Dedifferentiated amniotic fluid mesenchymal stem cell (primary cell): ENCODE measurements around the gene LDHA.
A peak's percentile ranks its signal among the peaks of the same experiment; 100 is the strongest.

Source experiments
- DNase-seq: peaks from one replicate; pipeline ENCODE4 v3.0.0-alpha.2; 2016; ENCODE audit errors: extremely low spot score

The LDHA gene

GRCh38 chr11:18394275-18394927 is at the start of gene LDHA:
Gene LDHA, plus strand, starts transcription at chr11:18394563. Its CDS starts 2,280 bp downstream, at chr11:18396843.
- peak; percentile 94 for DNase-seq

- peak; percentile 85 for DNase-seq
Measured at GRCh38 chr11:18347471-18348125, 46.8 kb upstream of the LDHA start.

DNA sequence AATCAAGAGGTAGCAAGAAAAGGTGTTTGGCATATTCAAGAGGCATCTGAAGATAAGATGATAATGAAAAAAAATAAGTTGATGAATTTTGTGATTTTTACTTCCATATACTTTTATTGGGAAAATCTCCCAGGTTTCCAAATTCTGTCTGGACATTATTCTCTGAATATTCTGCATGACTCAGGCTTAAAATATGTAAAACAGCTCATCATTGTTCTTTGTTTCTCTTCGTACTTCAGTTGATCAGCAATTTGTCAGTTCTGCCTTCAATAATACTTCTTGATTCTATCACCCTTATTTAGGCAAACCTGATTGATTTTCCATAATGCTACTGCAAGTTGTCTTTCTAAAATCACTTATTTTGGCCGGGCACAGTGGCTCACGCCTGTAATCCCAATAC is 41.8 kb upstream of the LDHA start:
- peak; percentile 18 for DNase-seq

DNA sequence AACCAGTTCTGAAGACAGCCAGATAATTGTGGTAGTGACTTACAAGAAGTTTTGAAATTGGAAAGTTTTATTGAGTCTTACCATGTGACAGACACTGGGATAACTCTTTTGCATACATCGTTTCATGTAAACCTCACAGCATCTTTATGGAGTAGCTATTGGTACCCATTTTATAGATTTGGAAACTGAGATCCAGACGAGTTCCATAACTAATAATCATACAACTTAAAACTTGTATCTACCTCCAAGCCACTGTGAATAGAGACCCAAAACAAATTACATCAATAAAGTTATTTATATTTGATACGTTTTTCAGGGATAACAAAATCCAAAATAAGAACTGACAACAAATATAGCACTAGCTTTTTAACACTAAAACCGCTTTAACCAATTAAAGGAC is 35.7 kb upstream of the LDHA start:
- DNase-seq = no peak

- no peak for DNase-seq
Measured at GRCh38 chr11:18361154-18361553, 33.2 kb upstream of the LDHA start.

- DNase-seq = no peak
Measured at GRCh38 chr11:18364495-18365073, 29.8 kb upstream of the LDHA start.

GRCh38 chr11:18365741-18366140 is 28.6 kb upstream of the LDHA start:
- no peak for DNase-seq

DNA sequence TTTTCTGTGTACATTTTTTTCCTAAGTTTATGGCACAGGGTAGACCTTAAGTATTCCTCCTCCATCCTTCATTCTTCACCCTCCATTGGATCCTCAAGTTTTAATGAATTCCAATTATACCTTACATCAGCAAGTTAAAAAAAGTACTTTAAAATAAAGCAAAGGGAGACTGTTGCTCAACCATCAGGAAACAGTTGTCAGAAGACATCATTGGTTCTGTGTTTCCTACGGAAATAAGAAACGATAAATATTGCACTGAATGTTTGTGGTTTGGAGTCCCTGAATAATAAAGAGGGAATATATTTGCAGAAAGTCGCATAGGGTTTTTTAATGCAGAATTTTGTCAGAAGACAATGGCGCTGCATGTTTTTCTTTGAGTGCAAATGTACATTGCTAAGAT is 28.1 kb upstream of the LDHA start:
- no peak for DNase-seq

DNA sequence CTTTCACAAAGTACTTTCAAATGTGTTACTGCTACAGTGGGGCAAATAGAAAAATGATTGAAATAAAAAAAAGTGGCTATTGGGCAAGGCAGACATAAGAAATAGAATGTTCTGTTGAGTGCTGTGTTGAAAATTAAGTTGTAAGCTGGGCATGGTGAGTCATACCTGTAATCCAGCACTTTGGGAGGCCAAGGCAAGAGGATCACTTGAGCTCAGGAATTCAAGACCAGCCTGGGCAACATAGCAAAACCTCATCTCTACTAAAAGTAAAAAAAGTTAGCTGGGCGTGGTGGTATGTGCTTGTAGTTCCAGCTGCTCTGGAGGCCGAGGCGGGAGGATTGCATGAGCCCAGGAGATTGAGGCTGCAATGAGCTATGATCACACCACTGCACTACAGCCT is 26.9 kb upstream of the LDHA start:
- no peak for DNase-seq

DNA sequence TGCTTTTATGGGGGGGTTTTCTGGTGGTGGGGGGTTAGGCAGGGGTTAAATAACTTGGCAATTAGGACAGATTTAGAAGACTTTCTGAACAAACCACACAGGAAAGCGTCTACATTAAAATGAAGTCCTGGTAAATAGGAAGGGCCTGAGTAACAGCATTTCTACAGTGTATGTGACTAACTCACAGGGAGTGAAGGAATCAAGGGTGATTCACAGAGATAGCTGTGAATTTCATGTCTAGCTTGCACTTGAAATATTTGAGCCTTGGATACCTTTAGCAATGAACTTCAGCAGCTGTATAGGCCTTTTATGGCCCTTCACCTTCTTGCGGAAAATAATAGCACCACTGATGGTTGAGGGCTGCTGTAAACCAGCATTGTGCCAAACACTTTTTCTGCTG is 26.1 kb upstream of the LDHA start:
- no peak for DNase-seq

- DNase-seq = no peak
Measured at GRCh38 chr11:18369398-18369797, 25.0 kb upstream of the LDHA start.

GRCh38 chr11:18371279-18371678 is 23.1 kb upstream of the LDHA start:
- DNase-seq = no peak

- no peak for DNase-seq
Measured at GRCh38 chr11:18372201-18372600, 22.2 kb upstream of the LDHA start.

DNA sequence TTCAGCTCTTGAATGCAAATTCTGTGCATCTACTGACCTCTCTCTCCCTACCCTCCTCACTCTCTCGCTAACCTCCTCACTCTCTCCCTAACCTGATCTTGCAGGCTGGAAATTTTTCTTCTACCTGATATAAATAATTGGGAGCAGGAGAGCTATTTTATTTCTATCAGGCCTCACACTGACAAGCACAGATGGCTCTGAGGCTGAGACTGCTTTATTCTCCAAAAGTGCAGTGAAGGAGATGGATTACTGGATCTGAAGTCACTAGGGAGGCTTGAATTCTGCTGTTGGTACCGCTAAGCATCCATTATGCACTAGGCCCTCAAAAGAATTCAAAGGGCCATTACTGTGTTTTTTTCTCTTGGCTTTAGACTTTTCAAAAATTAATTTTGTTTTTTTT is 19.4 kb upstream of the LDHA start:
- no peak for DNase-seq

- no peak for DNase-seq
Measured at GRCh38 chr11:18375941-18376340, 18.4 kb upstream of the LDHA start.

DNA sequence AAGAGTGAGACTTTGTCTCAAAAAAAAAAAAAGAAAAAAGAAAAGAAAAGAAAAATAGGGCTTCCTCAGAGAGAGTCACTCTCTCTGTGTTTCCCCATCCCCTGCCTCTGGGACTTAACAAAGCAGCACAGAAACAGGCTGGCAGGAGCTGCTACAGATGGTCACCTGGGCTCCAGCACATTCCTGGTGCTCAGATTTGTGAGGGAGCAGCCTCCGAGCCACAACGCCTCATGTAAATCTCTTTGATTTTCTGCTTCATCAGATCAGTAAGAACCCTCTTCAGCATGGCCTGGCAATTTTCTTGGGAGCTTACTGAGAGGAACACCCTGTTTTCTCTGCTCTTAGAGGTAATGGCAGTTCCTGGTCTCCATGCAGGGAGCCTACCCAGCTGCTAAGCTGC is 15.2 kb upstream of the LDHA start:
- no peak for DNase-seq

DNA sequence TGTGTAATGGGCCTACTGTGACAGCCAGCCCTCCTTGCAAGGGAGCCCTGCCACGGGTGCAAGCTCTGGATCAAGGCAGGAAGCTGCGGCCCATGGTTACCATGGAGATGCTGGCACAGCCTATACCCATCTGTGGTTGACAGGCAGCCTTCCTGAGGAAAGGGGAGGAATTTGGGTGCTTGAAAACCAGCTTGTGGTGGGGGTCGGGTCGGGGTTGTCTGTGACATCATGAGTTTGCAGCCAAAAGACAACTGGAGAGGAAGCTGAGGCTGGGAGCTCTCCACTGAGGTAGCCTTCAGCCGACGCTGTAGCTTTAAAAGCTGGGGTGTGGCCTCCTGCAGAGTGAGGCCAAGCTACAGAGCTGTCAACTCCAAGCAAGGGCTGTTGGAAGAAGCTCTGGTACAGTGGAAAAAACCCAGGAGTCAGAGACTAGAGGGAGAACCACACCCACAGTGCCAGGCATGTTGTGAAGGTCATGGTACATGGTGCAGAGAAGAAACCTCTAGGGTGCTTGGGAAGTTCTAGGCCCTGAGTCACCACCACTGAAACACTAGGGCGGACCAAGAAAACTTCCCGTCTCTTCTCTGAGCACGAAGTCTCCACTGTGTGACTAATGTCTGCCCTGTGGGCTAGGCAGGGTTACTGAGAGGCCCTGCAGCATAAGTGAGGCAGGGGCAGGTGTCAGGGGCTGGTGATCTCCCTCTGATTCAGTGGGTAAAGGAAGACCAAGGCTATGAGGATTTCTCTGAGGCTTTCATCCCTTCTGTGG is 10.8 kb upstream of the LDHA start:
- DNase-seq = peak; percentile 98

DNA sequence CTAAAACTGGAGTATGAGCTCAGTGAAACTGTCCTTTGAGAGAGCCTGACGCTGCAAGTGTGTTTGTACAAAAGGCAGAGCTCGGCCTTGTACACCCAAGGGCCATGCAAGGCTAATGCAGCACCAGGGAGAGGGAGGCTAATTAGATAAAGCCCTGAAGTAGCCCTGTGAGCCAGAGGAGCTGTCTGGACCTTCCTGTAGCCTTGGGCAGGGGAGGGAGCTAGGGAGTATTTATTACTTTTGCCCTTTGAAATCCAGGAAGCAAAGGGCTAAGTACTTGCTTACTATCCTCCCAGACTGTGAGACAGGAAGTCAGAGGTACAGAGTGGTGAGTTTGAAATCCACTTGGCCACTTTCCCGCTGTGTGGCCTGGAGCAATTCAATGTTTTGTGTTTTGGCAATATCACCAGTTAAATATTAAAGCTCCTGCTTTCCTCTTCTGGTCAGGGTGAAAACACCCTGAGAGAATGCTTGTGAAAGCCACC is 10.2 kb upstream of the LDHA start:
- DNase-seq = peak; percentile 65

- DNase-seq = no peak
Measured at GRCh38 chr11:18390088-18390487, 4.3 kb upstream of the LDHA start.

GRCh38 chr11:18392434-18393321 is 1.7 kb upstream of the LDHA start:
- DNase-seq = no peak

- peak; percentile 57 for DNase-seq
Measured at GRCh38 chr11:18393581-18394274, 635 bp upstream of the LDHA start.
